Vagina (tissue), 2 donors: ENCODE data around the gene POLR3E. TPM values are rescaled to one million over a fixed set of nuclear protein-coding genes. Genes with fewer than 3 reads are reported as not detected.
"Not testable (repeated sequence)": the region's sequence is repeated elsewhere in the genome, so short reads cannot be mapped to it uniquely, and the experiment has no call there.

Experiments used
- DNase-seq, 2 donors: peaks; one replicate each; pipeline ENCODE4 v3.0.0-alpha.2; 2017; ENCODE audit errors: extremely low spot score in 2 of 2
- H3K27ac ChIP-seq: fragments of 200-600 bp; sonication (generic); one replicate; pipeline ENCODE4 v1.5.1; 2019
- H3K27me3 ChIP-seq: fragments of 200-600 bp; sonication (generic); one replicate; pipeline ENCODE4 v1.5.1; 2019
- H3K36me3 ChIP-seq, 2 donors: fragments of 200-600 bp; sonication (generic); one replicate each; pipeline ENCODE4 v1.5.1; 2017 to 2019
- H3K4me1 ChIP-seq: fragments of 200-600 bp; sonication (generic); one replicate; pipeline ENCODE4 v1.5.1; 2019
- H3K4me3 ChIP-seq, 2 donors: fragments of 200-600 bp; sonication (generic); 1 replicate in 1 of 2; 2 replicates in 1 of 2; pipeline ENCODE4 v1.5.1; 2016 to 2019
- H3K9me3 ChIP-seq: fragments of 200-600 bp; sonication (generic); one replicate; pipeline ENCODE4 v1.5.1; 2019
- CTCF ChIP-seq, 3 experiments: fragments of 450-650 bp in 2 of 3; fragments of 200-600 bp in 1 of 3; sonication (generic) in 1 of 3; IDR thresholded peaks; one replicate each; pipeline ENCODE4 v1.5.1; 2017 to 2019; ENCODE audit warnings: antibody characterized with exemption in 3 of 3, mild to moderate bottlenecking in 2 of 3, moderate library complexity in 2 of 3
- POLR2A ChIP-seq, 2 donors: fragments of 450-650 bp; IDR thresholded peaks; one replicate each; pipeline ENCODE4 v1.6.1; 2017; ENCODE audit warnings: antibody characterized with exemption in 2 of 2, mild to moderate bottlenecking in 2 of 2, moderate library complexity in 2 of 2
- POLR2AphosphoS5 ChIP-seq, 2 donors: sonication (generic); formaldehyde crosslinking; IDR thresholded peaks; one replicate each; pipeline ENCODE4 v1.9.0; 2017; ENCODE audit warnings: antibody characterized with exemption in 2 of 2, mild to moderate bottlenecking in 2 of 2, low read depth in 1 of 2; ENCODE audit not compliant: insufficient read depth in 1 of 2
- intact Hi-C: fragments of 100-400 bp; cut with DNase I; formaldehyde crosslinking; loops from one replicate; pipeline ENCODE4 v1.15.1; 2023
- total RNA-seq: library from RNA; depleted of rRNA; stranded (reverse); fragments of >200 nt; gene quantifications from one replicate; pipeline ENCODE4 v1.2.3, GENCODE V29; 2016

Gene POLR3E
- total RNA-seq, 1 donor from 2014 or later = 38.5 TPM

GRCh38 chr16:22360963-22361659, 63.9 kb downstream of the POLR3E start:
- H3K4me1 ChIP-seq = no peaks in the 10 kb centered on the region
- H3K36me3 ChIP-seq = peaks cover 0 to 22% of the 10 kb centered on the region in 2 donors
- no peak overlapping the region for H3K27ac ChIP-seq
- no peaks in the 10 kb centered on the region for H3K27me3 ChIP-seq
- no peaks in the 10 kb centered on the region for H3K9me3 ChIP-seq
- intact Hi-C loops = no loop called here
- no peak for DNase-seq
- H3K4me3 ChIP-seq = no peak overlapping the region
- no peak for TF ChIP-seq POLR2AphosphoS5 (IDR thresholded peaks at IDR 0.05; ENCODE audit: insufficient read depth in 1 of 2, low read depth in 1 of 2)
- no peak for TF ChIP-seq CTCF (IDR thresholded peaks at IDR 0.05)
- TF ChIP-seq POLR2A (IDR thresholded peaks at IDR 0.05) = no peak

- no peaks in the 10 kb centered on the region for H3K27me3 ChIP-seq
- H3K9me3 ChIP-seq = no peaks in the 10 kb centered on the region
- intact Hi-C loops = no loop called here
- H3K4me3 ChIP-seq = no peak overlapping the region
- peaks cover 27% of the 10 kb centered on the region for H3K4me1 ChIP-seq
- no peak for DNase-seq
- no peak for TF ChIP-seq CTCF (IDR thresholded peaks at IDR 0.05)
- no peak for TF ChIP-seq POLR2A (IDR thresholded peaks at IDR 0.05)
- no peak for TF ChIP-seq POLR2AphosphoS5 (IDR thresholded peaks at IDR 0.05; ENCODE audit: insufficient read depth in 1 of 2, low read depth in 1 of 2)
- H3K36me3 ChIP-seq = peaks cover 0 to 22% of the 10 kb centered on the region in 2 donors
- H3K27ac ChIP-seq = no peak overlapping the region
Measured at GRCh38 chr16:22364241-22364640, 67.0 kb downstream of the POLR3E start.

DNA sequence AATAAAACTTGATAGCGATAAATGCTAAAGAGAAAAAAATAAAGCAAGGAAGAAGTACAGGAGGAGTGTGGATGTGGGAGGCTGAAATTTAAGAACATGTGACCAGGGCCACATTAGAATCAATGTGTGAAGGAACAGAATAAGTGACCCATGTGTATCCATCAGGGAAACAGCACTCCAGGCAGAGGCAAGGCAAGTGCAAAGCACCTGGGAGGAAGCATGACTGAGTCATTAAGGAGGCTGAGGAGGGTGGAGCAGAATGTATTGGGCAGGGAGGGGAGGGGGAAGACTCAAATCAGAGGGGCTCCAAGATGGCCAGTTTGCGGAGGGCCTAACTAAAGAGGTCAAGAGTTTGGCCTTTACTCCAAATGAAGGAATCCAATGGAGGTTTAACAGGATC, 69.2 kb downstream of the POLR3E start:
- H3K4me3 ChIP-seq = no peak overlapping the region
- peaks cover 47% of the 10 kb centered on the region for H3K4me1 ChIP-seq
- DNase-seq = no peak
- peaks cover 0 to 22% of the 10 kb centered on the region in 2 donors for H3K36me3 ChIP-seq
- H3K27me3 ChIP-seq = no peaks in the 10 kb centered on the region
- no peak for TF ChIP-seq CTCF (IDR thresholded peaks at IDR 0.05)
- TF ChIP-seq POLR2A (IDR thresholded peaks at IDR 0.05) = no peak
- TF ChIP-seq POLR2AphosphoS5 (IDR thresholded peaks at IDR 0.05; ENCODE audit: insufficient read depth in 1 of 2, low read depth in 1 of 2) = no peak
- intact Hi-C loops = no loop called here
- H3K9me3 ChIP-seq = no peaks in the 10 kb centered on the region
- H3K27ac ChIP-seq = no peak overlapping the region

DNA sequence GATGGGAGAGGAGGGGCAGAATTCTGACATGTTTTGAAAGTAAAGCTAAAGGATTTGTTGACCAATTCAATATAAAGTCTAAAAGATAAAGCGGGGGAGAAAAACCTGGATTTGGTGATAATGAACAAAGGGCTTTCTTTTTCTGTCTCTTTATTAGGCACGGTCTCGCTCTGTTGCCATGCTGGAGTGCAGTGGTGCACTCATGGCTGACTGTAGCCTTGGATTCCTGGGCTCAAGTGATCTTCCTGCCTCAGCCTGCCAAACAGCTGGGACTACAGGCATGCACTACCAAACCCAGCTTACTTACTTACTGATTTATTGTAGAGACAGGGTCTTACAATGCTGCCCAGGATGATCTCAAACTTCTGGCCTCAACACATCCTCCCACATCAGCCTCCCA, 69.7 kb downstream of the POLR3E start:
- Histone ChIP-seq H3K27me3 (no peaks in the 10 kb centered on the region), H3K4me1 (peaks cover 52% of the 10 kb centered on the region), H3K9me3 (no peaks in the 10 kb centered on the region), H3K27ac (no peak overlapping the region), H3K36me3 (peaks cover 0 to 22% of the 10 kb centered on the region in 2 donors), H3K4me3 (no peak overlapping the region)
- no peak for DNase-seq
- intact Hi-C loops = no loop called here
- TF ChIP-seq POLR2A (IDR thresholded peaks at IDR 0.05) (no peak), CTCF (IDR thresholded peaks at IDR 0.05) (no peak), POLR2AphosphoS5 (IDR thresholded peaks at IDR 0.05; ENCODE audit: insufficient read depth in 1 of 2, low read depth in 1 of 2) (no peak)

- peaks cover 0 to 13% of the 10 kb centered on the region in 2 donors for H3K36me3 ChIP-seq
- H3K27ac ChIP-seq, H3K27me3 ChIP-seq, intact Hi-C loops, H3K4me3 ChIP-seq, DNase-seq, H3K9me3 ChIP-seq: not testable (repeated sequence)
- peaks cover 67% of the 10 kb centered on the region for H3K4me1 ChIP-seq
Measured at GRCh38 chr16:22368200-22368826, 71.1 kb downstream of the POLR3E start.
